Adrenal gland (tissue), 12 donors: Measurements from ENCODE around the gene KTI12. TPM values are rescaled to one million over a fixed set of nuclear protein-coding genes. Genes with fewer than 3 reads are reported as not detected.

Experiments
- DNase-seq, 7 donors: peaks; one replicate each; pipeline ENCODE4 v3.0.0-alpha.2; 2019 to 2020
- H3K27ac ChIP-seq, 5 donors: fragments of 200-600 bp; sonication (generic) in 4 of 5; 1 replicate in 3 of 5; 2 replicates in 2 of 5; pipeline versions ENCODE4 v1.5.1 to v1.8.0; 2016 to 2020; ENCODE audit warnings: mild to moderate bottlenecking in 1 of 5
- H3K27me3 ChIP-seq: fragments of 200-600 bp; 2 replicates; pipeline ENCODE4 v1.8.0; 2021
- H3K36me3 ChIP-seq, 2 donors: fragments of 200-600 bp; replicated peaks in 1 of 2; 1 replicate in 1 of 2; 2 replicates in 1 of 2; pipeline versions ENCODE4 v1.5.1 to v1.8.0; 2018 to 2022
- H3K4me1 ChIP-seq, 2 donors: fragments of 200-600 bp; replicated peaks in 1 of 2; 1 replicate in 1 of 2; 2 replicates in 1 of 2; pipeline versions ENCODE4 v1.5.1 to v1.8.0; 2018 to 2021
- H3K4me3 ChIP-seq, 4 donors: fragments of 200-600 bp; sonication (generic) in 3 of 4; one replicate each; pipeline ENCODE4 v1.5.1; 2016 to 2018
- H3K9me3 ChIP-seq, 3 donors: fragments of 200-600 bp; sonication (generic) in 1 of 3; replicated peaks in 1 of 3; 1 replicate in 2 of 3; 2 replicates in 1 of 3; pipeline versions ENCODE4 v1.5.1 to v1.8.0; 2016 to 2021
- POLR2A ChIP-seq, 2 donors: fragments of 450-650 bp; IDR thresholded peaks; one replicate each; pipeline ENCODE4 v1.6.1; 2017; ENCODE audit warnings: antibody characterized with exemption in 2 of 2, mild to moderate bottlenecking in 2 of 2, moderate library complexity in 1 of 2
- WGBS, 4 donors: extraction: QIAGEN DNeasy Blood & Tissue Kit in 2 of 4; methylation state at CpG; one replicate each; pipeline versions ENCODE4 v1.1.5 to v1.1.7; 2013 to 2017; 5-methylcytosine and 5-hydroxymethylcytosine counted together
- intact Hi-C, 2 donors: fragments of 100-400 bp; cut with DNase I; formaldehyde crosslinking; loops; one replicate each; pipeline versions ENCODE4 v1.14.1 to v1.15.0; 2022 to 2023
- polyA plus RNA-seq, 3 donors: library from polyadenylated mRNA; stranded (reverse); fragments of 200-250 nt in 2 of 3; fragments of 350-450 nt in 1 of 3; fragmentation: Illumina TruSeq in 1 of 3; extraction: RNeasy Lipid Tissue Mini Kit (QIAGEN cat#74804) in 1 of 3; gene quantifications; one replicate each; pipeline ENCODE4 v1.2.3, GENCODE V29; 2013 to 2014
- total RNA-seq, 9 donors: library from RNA; depleted of rRNA in 4 of 9; stranded (reverse); fragments of >200 nt in 4 of 9; fragments of 120-200 nt in 1 of 9; fragmentation: NEBNext Ultra II Directional in 1 of 9; extraction: Animal tissue kit (Norgen Biotek cat#: 25700) in 1 of 9; gene quantifications; one replicate each; pipeline versions ENCODE4 v1.1.0 to v1.2.4, GENCODE V29; 2013 to 2023
- TF ChIP-seq, protein P1 (sequence below), 6 experiments: fragments of 450-650 bp in 4 of 6; fragments of 200-600 bp in 2 of 6; sonication (generic) in 1 of 6; IDR thresholded peaks; 1 replicate in 5 of 6; 2 replicates in 1 of 6; pipeline versions ENCODE4 v1.5.1 to v1.8.0; 2016 to 2021; ENCODE audit warnings: antibody characterized with exemption in 6 of 6, mild to moderate bottlenecking in 2 of 6, moderate library complexity in 1 of 6
- donor health status: healthy with polysubstance abuse.
- donor health status: Bipolar disorder and iron deficiency.
- donor health status: DM: yes; HTN: yes; CAD: no.
- donor health status: DM: no; HTN: no; CAD: no.
- donor health status: DM: no; HTN: no; CAD: no.
- donor health status: DM: yes; HTN: yes; CAD: no.

The KTI12 gene
- total and polyA plus RNA-seq, 12 donors: 4.7 to 20.4 (median 11.9) TPM

GRCh38 chr1:51990478-51990965 lies 43.1 kb downstream of the KTI12 start, which contains the start of gene RAB3B:
Gene RAB3B (minus strand): TSS chr1:51990700. CDS start chr1:51977117, 13,583 bp downstream.
- H3K4me3 ChIP-seq: peak within 1 kb of the TSS in 2 of 4 donors; percentile 15 to 60
- H3K4me1 ChIP-seq: no peaks in the 10 kb centered on the region
- no peaks in the 10 kb centered on the region for H3K36me3 ChIP-seq
- peak; percentile 50 to 80 (median 76) for DNase-seq
- intact Hi-C loops: no loop called here
- no peaks in the 10 kb centered on the region for H3K9me3 ChIP-seq
- 0 to 5% (median 1%) methylated on average over 2 to 46 of the region's 46 CpGs for WGBS, 4 donors
- no peak within 1 kb of the TSS for H3K27ac ChIP-seq
- TF ChIP-seq, protein P1, sequence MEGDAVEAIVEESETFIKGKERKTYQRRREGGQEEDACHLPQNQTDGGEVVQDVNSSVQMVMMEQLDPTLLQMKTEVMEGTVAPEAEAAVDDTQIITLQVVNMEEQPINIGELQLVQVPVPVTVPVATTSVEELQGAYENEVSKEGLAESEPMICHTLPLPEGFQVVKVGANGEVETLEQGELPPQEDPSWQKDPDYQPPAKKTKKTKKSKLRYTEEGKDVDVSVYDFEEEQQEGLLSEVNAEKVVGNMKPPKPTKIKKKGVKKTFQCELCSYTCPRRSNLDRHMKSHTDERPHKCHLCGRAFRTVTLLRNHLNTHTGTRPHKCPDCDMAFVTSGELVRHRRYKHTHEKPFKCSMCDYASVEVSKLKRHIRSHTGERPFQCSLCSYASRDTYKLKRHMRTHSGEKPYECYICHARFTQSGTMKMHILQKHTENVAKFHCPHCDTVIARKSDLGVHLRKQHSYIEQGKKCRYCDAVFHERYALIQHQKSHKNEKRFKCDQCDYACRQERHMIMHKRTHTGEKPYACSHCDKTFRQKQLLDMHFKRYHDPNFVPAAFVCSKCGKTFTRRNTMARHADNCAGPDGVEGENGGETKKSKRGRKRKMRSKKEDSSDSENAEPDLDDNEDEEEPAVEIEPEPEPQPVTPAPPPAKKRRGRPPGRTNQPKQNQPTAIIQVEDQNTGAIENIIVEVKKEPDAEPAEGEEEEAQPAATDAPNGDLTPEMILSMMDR (IDR thresholded peaks at IDR 0.05): no peak
- TF ChIP-seq POLR2A (IDR thresholded peaks at IDR 0.05): no peak
- H3K27me3 ChIP-seq: peaks cover 6% of the 10 kb centered on the region

- peaks cover 6% of the 10 kb centered on the region for H3K27me3 ChIP-seq
Observed at GRCh38 chr1:51989582-51990477, 43.8 kb downstream of the KTI12 start.

DNA sequence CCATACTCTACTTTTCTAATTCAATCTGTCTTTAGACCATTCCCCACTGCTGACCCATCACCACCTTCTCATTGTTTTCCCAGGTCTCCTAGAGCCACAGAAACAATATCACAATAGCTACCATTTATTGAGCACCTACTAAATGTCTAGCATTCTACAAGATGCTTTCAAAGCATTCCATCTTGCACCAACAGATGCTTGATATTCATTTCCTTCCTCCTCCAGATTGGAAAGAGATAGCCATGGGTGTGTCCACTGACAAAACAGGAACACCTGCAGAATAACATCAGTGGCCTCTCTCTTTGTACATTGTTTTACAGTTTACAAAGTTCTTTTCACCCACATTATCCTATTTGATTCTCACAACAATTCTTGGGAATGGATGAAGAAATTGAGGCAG lies 45.4 kb downstream of the KTI12 start:
- no peak overlapping the region for H3K4me3 ChIP-seq
- H3K9me3 ChIP-seq: no peaks in the 10 kb centered on the region
- no peaks in the 10 kb centered on the region for H3K36me3 ChIP-seq
- intact Hi-C loops: loop anchor here in 1 of 2 donors (5.0 kb wide), 1 partner anchor 81 kb away; no protein-coding TSS in a partner anchor
- no peak overlapping the region for H3K27ac ChIP-seq
- DNase-seq: no peak
- H3K27me3 ChIP-seq: peaks cover 6% of the 10 kb centered on the region
- no peak for TF ChIP-seq POLR2A (IDR thresholded peaks at IDR 0.05)
- TF ChIP-seq, protein P1 (IDR thresholded peaks at IDR 0.05): no peak
- no peaks in the 10 kb centered on the region for H3K4me1 ChIP-seq

More at GRCh38 chr1:51989582-51990477, 43.8 kb downstream of the KTI12 start:
- intact Hi-C loops: loop anchor here in 1 of 2 donors (5.0 kb wide), 1 partner anchor 83 kb away; no protein-coding TSS in a partner anchor
- no peaks in the 10 kb centered on the region for H3K4me1 ChIP-seq
- no peaks in the 10 kb centered on the region for H3K9me3 ChIP-seq
- no peak for TF ChIP-seq POLR2A (IDR thresholded peaks at IDR 0.05)
- TF ChIP-seq, protein P1 (IDR thresholded peaks at IDR 0.05): no peak
- H3K36me3 ChIP-seq: no peaks in the 10 kb centered on the region
- no peak overlapping the region for H3K27ac ChIP-seq
- no peak for DNase-seq
- H3K4me3 ChIP-seq: peak overlapping the region in 2 of 4 donors; percentile 15 to 60
- WGBS, 4 donors: 15 to 47% (median 27%) methylated on average over 15 to 47 of the region's 47 CpGs

- Histone ChIP-seq H3K4me1 (no peaks in the 10 kb centered on the region), H3K9me3 (no peaks in the 10 kb centered on the region), H3K4me3 (no peak overlapping the region), H3K27me3 (peaks cover under 1% of the 10 kb centered on the region), H3K27ac (no peak overlapping the region), H3K36me3 (no peaks in the 10 kb centered on the region)
- 79 to 85% (median 82%) methylated on average over 4 of the region's 4 CpGs for WGBS, 4 donors
- TF ChIP-seq, protein P1 (IDR thresholded peaks at IDR 0.05): no peak
- no peak for TF ChIP-seq POLR2A (IDR thresholded peaks at IDR 0.05)
- intact Hi-C loops: loop anchor here in 1 of 2 donors (5.0 kb wide), 1 partner anchor 79 kb away; no protein-coding TSS in a partner anchor
- DNase-seq: no peak
Observed at GRCh38 chr1:51986718-51987117, 46.9 kb downstream of the KTI12 start.
